Fibroblast of the aortic adventitia (primary cell): Measurements from ENCODE around the gene SHKBP1. TPM values are rescaled to one million over a fixed set of nuclear protein-coding genes. Genes with fewer than 3 reads are reported as not detected.

Experiments used
- DNase-seq: peaks from one replicate; pipeline ENCODE4 v3.0.0-alpha.2; 2010; ENCODE audit warnings: low read depth
- H3K4me3 ChIP-seq: 2 replicates; pipeline ENCODE4 v1.5.1; 2011; ENCODE audit warnings: low read depth, mild to moderate bottlenecking, control low read depth, low read length, moderate library complexity
- CTCF ChIP-seq: IDR thresholded peaks from 2 replicates; pipeline ENCODE4 v1.5.1; 2011; ENCODE audit warnings: mild to moderate bottlenecking, low read length, control low read depth, inconsistent platforms; ENCODE audit not compliant: insufficient read depth
- total RNA-seq: library from RNA; depleted of rRNA; stranded (reverse); fragments of >200 nt; gene quantifications from 2 replicates; pipeline ENCODE4 v1.2.3, GENCODE V29; 2012; ENCODE audit warnings: low replicate concordance

SHKBP1 gene
- total RNA-seq, 1 donor: 24.9 TPM

GRCh38 chr19:40612831-40613689 lies 36.4 kb downstream of the SHKBP1 start:
- no peak for TF ChIP-seq CTCF
- no peak for DNase-seq
- H3K4me3 ChIP-seq: peak overlapping the region; percentile 83

GRCh38 chr19:40613690-40614621 lies 37.3 kb downstream of the SHKBP1 start:
- peak overlapping the region; percentile 83 for H3K4me3 ChIP-seq
- no peak for TF ChIP-seq CTCF
- DNase-seq: peak; percentile 68

- no peak for TF ChIP-seq CTCF
- peak overlapping the region; percentile 83 for H3K4me3 ChIP-seq
- peak; percentile 95 for DNase-seq
Observed at GRCh38 chr19:40614622-40615411, 38.1 kb downstream of the SHKBP1 start.

GRCh38 chr19:40616178-40616577 lies 39.5 kb downstream of the SHKBP1 start:
- no peak for TF ChIP-seq CTCF
- DNase-seq: no peak
- no peak overlapping the region for H3K4me3 ChIP-seq

- DNase-seq: no peak
- no peak for TF ChIP-seq CTCF
- H3K4me3 ChIP-seq: no peak overlapping the region
Observed at GRCh38 chr19:40616941-40617340, 40.3 kb downstream of the SHKBP1 start.

GRCh38 chr19:40617961-40618360 lies 41.3 kb downstream of the SHKBP1 start:
- TF ChIP-seq CTCF: no peak
- H3K4me3 ChIP-seq: no peak overlapping the region
- no peak for DNase-seq
